ENCODE data around the gene OR2AT4.

Gene OR2AT4

GRCh38 chr11:75105462-75105925 is 8.8 kb upstream of the OR2AT4 start:
- H3K27ac ChIP-seq (replicated peaks): no peak overlapping the region
- no peaks in the 10 kb centered on the region for H3K27me3 ChIP-seq (ENCODE audit: insufficient read depth, poor library complexity, severe bottlenecking)
- no peak overlapping the region for H3K4me3 ChIP-seq (replicated peaks; ENCODE audit: insufficient read depth, low read length)

GRCh38 chr11:75103380-75104026 is 6.8 kb upstream of the OR2AT4 start:
- Histone ChIP-seq H3K27me3 (ENCODE audit: insufficient read depth, poor library complexity, severe bottlenecking) (no peaks in the 10 kb centered on the region), H3K27ac (replicated peaks) (no peak overlapping the region), H3K4me3 (replicated peaks; ENCODE audit: insufficient read depth, low read length) (no peak overlapping the region)
- DNase-seq (ENCODE audit: low read depth in 1 of 2, low spot score in 1 of 2): no peak
- TF ChIP-seq CTCF (IDR thresholded peaks at IDR 0.05; ENCODE audit: insufficient read depth, low read length): no peak
- no peak for TF ChIP-seq REST (IDR thresholded peaks at IDR 0.05; ENCODE audit: insufficient replicate concordance, low read depth)
- TF ChIP-seq POLR2AphosphoS5 (IDR thresholded peaks at IDR 0.05; ENCODE audit: low read depth): no peak
- no peak for TF ChIP-seq GABPA (IDR thresholded peaks at IDR 0.05; ENCODE audit: low read depth)
- TF ChIP-seq SPI1 (IDR thresholded peaks at IDR 0.05; ENCODE audit: borderline replicate concordance, low read depth): no peak

More at GRCh38 chr11:75105462-75105925, 8.8 kb upstream of the OR2AT4 start:
- DNase-seq (ENCODE audit: low read depth in 1 of 2, low spot score in 1 of 2): no peak
- TF ChIP-seq GABPA (IDR thresholded peaks at IDR 0.05; ENCODE audit: low read depth) (no peak), POLR2AphosphoS5 (IDR thresholded peaks at IDR 0.05; ENCODE audit: low read depth) (no peak), SPI1 (IDR thresholded peaks at IDR 0.05; ENCODE audit: borderline replicate concordance, low read depth) (no peak), CTCF (IDR thresholded peaks at IDR 0.05; ENCODE audit: insufficient read depth, low read length) (no peak), REST (IDR thresholded peaks at IDR 0.05; ENCODE audit: insufficient replicate concordance, low read depth) (no peak)

- Histone ChIP-seq H3K4me3 (replicated peaks; ENCODE audit: insufficient read depth, low read length) (no peak overlapping the region), H3K27ac (replicated peaks) (no peak overlapping the region), H3K27me3 (ENCODE audit: insufficient read depth, poor library complexity, severe bottlenecking) (no peaks in the 10 kb centered on the region)
- DNase-seq (ENCODE audit: low read depth in 1 of 2, low spot score in 1 of 2): no peak
- TF ChIP-seq GABPA (IDR thresholded peaks at IDR 0.05; ENCODE audit: low read depth): no peak
These were observed 4.9 kb upstream of the OR2AT4 start for GRCh38 chr11:75101424-75102128.

GRCh38 chr11:75100314-75100713 is 3.6 kb upstream of the OR2AT4 start:
- peak; percentile 7 to 12 for DNase-seq (ENCODE audit: low read depth in 1 of 2, low spot score in 1 of 2)
- no peak overlapping the region for H3K27ac ChIP-seq (replicated peaks)
- H3K4me3 ChIP-seq (replicated peaks; ENCODE audit: insufficient read depth, low read length): no peak overlapping the region
- TF ChIP-seq GABPA (IDR thresholded peaks at IDR 0.05; ENCODE audit: low read depth): no peak
- TF ChIP-seq SPI1 (IDR thresholded peaks at IDR 0.05; ENCODE audit: borderline replicate concordance, low read depth): 0 out of 2 replicates have a peak, but pooled peaks have one; percentile 12
- no peaks in the 10 kb centered on the region for H3K27me3 ChIP-seq (ENCODE audit: insufficient read depth, poor library complexity, severe bottlenecking)

All from HL-60 (cell line).